HepG2 (cell line): ENCODE results near the gene THAP3. TPM values are rescaled to one million over a fixed set of nuclear protein-coding genes. Genes with fewer than 3 reads are reported as not detected.

Experiments
- ATAC-seq: fragments of 200-7000 bp; cut with Tn5 transposase; 3 replicates; pipeline ENCODE4 v1.9.1; 2020; ENCODE audit warnings: mild to moderate bottlenecking, moderate library complexity
- Bru-seq: library from RNA; stranded (reverse); fragments of 400-500 nt; gene quantifications from one replicate; lab custom pipeline; 2021; lab: Mats Ljungman, UMichigan
- BruChase-seq, 2 experiments: library from RNA; stranded (reverse); fragments of 400-500 nt; gene quantifications; one replicate each; lab custom pipeline; 2021; lab: Mats Ljungman, UMichigan
- BruUV-seq: library from RNA; stranded (reverse); fragments of 400-500 nt; replicated peaks from 2 replicates; lab custom pipeline; 2021; lab: Mats Ljungman, UMichigan
- CTCF ChIA-PET: fragments of 300-600 bp; formaldehyde crosslinking; extraction: SDS; loops from one replicate; lab custom pipeline; 2021; ENCODE audit warnings: low total read pairs, inconsistent platforms, low intra/inter-chr PET ratio; lab: Yijun Ruan, JAX
- POLR2A ChIA-PET: fragments of 350-600 bp; sonication (Branson Sonifier 250); formaldehyde crosslinking; loops from one replicate; lab custom pipeline; 2020; ENCODE audit warnings: antibody characterized with exemption, inconsistent platforms; lab: Yijun Ruan, JAX
- DNase-seq: peaks from one replicate; pipeline ENCODE4 v3.0.0-alpha.2; 2015; ENCODE audit warnings: low spot score
- FAIRE-seq: peaks from 3 replicates; lab custom pipeline; 2011; peaks lifted over from hg19 to GRCh38; lab: Jason Lieb, UNC
- H2AFZ ChIP-seq: one replicate; pipeline ENCODE4 v1.6.1; 2011; ENCODE audit warnings: low read length, inconsistent platforms
- H3K27ac ChIP-seq: fragments of 300-600 bp; 3 replicates; pipeline ENCODE4 v1.8.0; 2011; ENCODE audit warnings: mixed run types, mild to moderate bottlenecking, mixed read lengths, low read length, inconsistent platforms; ENCODE audit not compliant: insufficient read depth; ENCODE audit errors: extremely low read length
- H3K27me3 ChIP-seq, 2 experiments: fragments of 200-600 bp in 1 of 2; 2 replicates in 1 of 2; 3 replicates in 1 of 2; pipeline versions ENCODE4 v1.6.0 to v1.8.0; 2011; ENCODE audit warnings: low read length in 2 of 2, mild to moderate bottlenecking in 2 of 2, moderate library complexity in 2 of 2, inconsistent platforms in 1 of 2; ENCODE audit not compliant: insufficient read depth in 2 of 2, control insufficient read depth in 1 of 2
- H3K36me3 ChIP-seq, 2 experiments: fragments of 200-600 bp in 1 of 2; replicated peaks in 1 of 2; 2 replicates in 1 of 2; 3 replicates in 1 of 2; pipeline versions ENCODE4 v1.5.1 to v1.8.0; 2011; ENCODE audit warnings: low read length in 2 of 2, inconsistent platforms in 1 of 2; ENCODE audit not compliant: insufficient read depth in 2 of 2, control insufficient read depth in 1 of 2
- H3K4me1 ChIP-seq: 2 replicates; pipeline ENCODE4 v1.5.1; 2012; ENCODE audit warnings: low read length, inconsistent platforms; ENCODE audit not compliant: insufficient read depth
- H3K4me2 ChIP-seq: 2 replicates; pipeline ENCODE4 v1.6.0; 2011; ENCODE audit warnings: low read depth, low read length, inconsistent platforms
- H3K4me3 ChIP-seq, 3 experiments: fragments of 200-600 bp in 1 of 3; sonication (generic), shearing (Covaris generic) in 1 of 3; replicated peaks in 1 of 3; 2 replicates each; pipeline ENCODE4 v1.5.1; 2011 to 2016; ENCODE audit warnings: low read length in 3 of 3, inconsistent platforms in 2 of 3, low read depth in 2 of 3, mild to moderate bottlenecking in 2 of 3, control low read depth in 1 of 3, mixed read lengths in 1 of 3; ENCODE audit not compliant: insufficient read depth in 1 of 3
- H3K79me2 ChIP-seq: one replicate; pipeline ENCODE4 v1.6.1; 2011; ENCODE audit warnings: low read length, inconsistent platforms; ENCODE audit not compliant: insufficient read depth
- H3K9ac ChIP-seq: 2 replicates; pipeline ENCODE4 v1.6.0; 2011; ENCODE audit warnings: mild to moderate bottlenecking, low read depth, low read length, inconsistent platforms; ENCODE audit not compliant: insufficient read depth
- H3K9me3 ChIP-seq: 2 replicates; pipeline ENCODE4 v1.5.1; 2012; ENCODE audit warnings: mild to moderate bottlenecking, low read length
- H4K20me1 ChIP-seq: 2 replicates; pipeline ENCODE4 v1.6.0; 2011; ENCODE audit warnings: inconsistent platforms, mild to moderate bottlenecking, low read length, moderate library complexity; ENCODE audit not compliant: insufficient read depth
- ASH2L ChIP-seq: fragments of 300-600, 200-600 bp; sonication (generic); IDR thresholded peaks from 2 replicates; pipeline ENCODE4 v1.7.0; 2017; ENCODE audit warnings: low read depth, mild to moderate bottlenecking, moderate library complexity, mixed read lengths, low read length; ENCODE audit not compliant: insufficient read length
- BRCA1 ChIP-seq: sonication (generic); formaldehyde crosslinking; IDR thresholded peaks from 2 replicates; pipeline ENCODE4 v1.4.0; 2020; ENCODE audit warnings: missing genetic modification reagents
- CREB1 ChIP-seq, 2 experiments: fragments of 450-650 bp in 1 of 2; IDR thresholded peaks; 2 replicates each; pipeline ENCODE4 v1.6.1; 2016 to 2017; ENCODE audit warnings: control low read depth in 1 of 2, mild to moderate bottlenecking in 1 of 2, missing compliant biosample characterization in 1 of 2, missing genetic modification characterization in 1 of 2
- FOSL1 ChIP-seq: sonication (generic); formaldehyde crosslinking; IDR thresholded peaks from 2 replicates; pipeline ENCODE4 v1.9.0; 2021; ENCODE audit warnings: missing genetic modification reagents, borderline replicate concordance
- HCFC1 ChIP-seq: fragments of 150-350 bp; IDR thresholded peaks from 2 replicates; pipeline ENCODE4 v1.6.1; 2014; ENCODE audit warnings: low read depth, low read length
- JUN ChIP-seq: sonication (generic); formaldehyde crosslinking; IDR thresholded peaks from 2 replicates; pipeline ENCODE4 v1.4.0; 2020; ENCODE audit warnings: mild to moderate bottlenecking, missing genetic modification reagents
- MEIS2 ChIP-seq: sonication (generic); formaldehyde crosslinking; IDR thresholded peaks from 2 replicates; pipeline ENCODE4 v1.9.0; 2021; ENCODE audit warnings: mild to moderate bottlenecking, missing genetic modification reagents
- MTA1 ChIP-seq: sonication (generic); formaldehyde crosslinking; IDR thresholded peaks from 2 replicates; pipeline ENCODE4 v1.4.0; 2020; ENCODE audit warnings: missing genetic modification reagents, mild to moderate bottlenecking, borderline replicate concordance
- SAP130 ChIP-seq: IDR thresholded peaks from 2 replicates; pipeline ENCODE4 v1.6.1; 2016; ENCODE audit warnings: low read depth
- ZC3H13 ChIP-seq: sonication (generic); formaldehyde crosslinking; IDR thresholded peaks from 2 replicates; pipeline ENCODE4 v1.8.1; 2023; ENCODE audit warnings: mild to moderate bottlenecking, missing genetic modification reagents, moderate library complexity
- ZNF337 ChIP-seq: sonication (generic); formaldehyde crosslinking; IDR thresholded peaks from 2 replicates; pipeline ENCODE4 v1.5.1; 2020; ENCODE audit warnings: missing genetic modification reagents, low read depth, mild to moderate bottlenecking, borderline replicate concordance
- ZNF563 ChIP-seq: sonication (generic); formaldehyde crosslinking; IDR thresholded peaks from 2 replicates; pipeline ENCODE4 v1.8.0; 2022; ENCODE audit warnings: mild to moderate bottlenecking, moderate library complexity, missing genetic modification reagents
- WGBS: methylation state at CpG from one replicate; pipeline ENCODE4 v1.1.6; 2017; ENCODE audit warnings: low lambda C conversion rate; 5-methylcytosine and 5-hydroxymethylcytosine counted together
- in situ Hi-C: cut with HindIII; loops from 2 replicates; pipeline ENCODE4 v1.10.0; 2017; ENCODE audit warnings: low pct_unique_long_range_greater_than_20kb; ENCODE audit not compliant: extremely low pct_ligation_motif_present
- intact Hi-C: fragments of 100-400 bp; cut with micrococcal nuclease; formaldehyde crosslinking; loops from one replicate; pipeline ENCODE4 v1.10.0; 2022; ENCODE audit not compliant: unreplicated experiment
- long read RNA-seq, 2 experiments: library from RNA in 1 of 2; library from polyadenylated mRNA in 1 of 2; stranded (forward) in 1 of 2; unstranded in 1 of 2; transcript quantifications; one replicate each; pipeline ENCODE4 v2.0.0, GENCODE V29; 2019 to 2022
- polyA minus RNA-seq, 3 experiments: library from RNA; depleted of rRNA, polyadenylated mRNA; stranded (reverse); fragments of >200 nt; gene quantifications; 2 replicates each; pipeline ENCODE4 v1.2.3, GENCODE V29; 2011; ENCODE audit warnings: low replicate concordance in 1 of 3
- polyA plus RNA-seq, 8 experiments: library from polyadenylated mRNA; depleted of rRNA in 3 of 8; stranded (reverse) in 7 of 8; unstranded in 1 of 8; fragments of >200 nt; fragmentation: Illumina TruSeq in 4 of 8; extraction: Trizol in 4 of 8; gene quantifications; 2 replicates each; pipeline versions ENCODE4 v1.2.1 to v1.2.3, GENCODE V29; 2011 to 2016; ENCODE audit warnings: low read depth in 4 of 8, missing spikeins in 1 of 8, mixed read lengths in 1 of 8; ENCODE audit not compliant: insufficient read depth in 1 of 8
- total RNA-seq, 5 experiments: library from RNA; depleted of rRNA; stranded (reverse); fragments of >200 nt; fragmentation: Illumina TruSeq; extraction: Trizol; gene quantifications; 2 replicates each; pipeline ENCODE4 v1.2.3, GENCODE V29; 2016; ENCODE audit warnings: low read depth in 1 of 5
- TF ChIP-seq, protein P1 (sequence below): sonication (generic); formaldehyde crosslinking; IDR thresholded peaks from 2 replicates; pipeline ENCODE4 v1.5.0; 2020; ENCODE audit warnings: missing genetic modification reagents, mild to moderate bottlenecking, borderline replicate concordance
- TF ChIP-seq, protein P2 (sequence below): sonication (generic); formaldehyde crosslinking; IDR thresholded peaks from 2 replicates; pipeline ENCODE4 v1.4.0; 2020; ENCODE audit warnings: missing genetic modification reagents, borderline replicate concordance

The THAP3 gene, protein sequence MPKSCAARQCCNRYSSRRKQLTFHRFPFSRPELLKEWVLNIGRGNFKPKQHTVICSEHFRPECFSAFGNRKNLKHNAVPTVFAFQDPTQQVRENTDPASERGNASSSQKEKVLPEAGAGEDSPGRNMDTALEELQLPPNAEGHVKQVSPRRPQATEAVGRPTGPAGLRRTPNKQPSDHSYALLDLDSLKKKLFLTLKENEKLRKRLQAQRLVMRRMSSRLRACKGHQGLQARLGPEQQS
- total RNA-seq (2016; rRNA removed; fragmentation: Illumina TruSeq; extraction: Trizol) (14.9 and 15.0 TPM in 2 replicates), polyA plus RNA-seq (2011; rRNA removed) (10.3 and 12.1 TPM in 2 replicates), polyA minus RNA-seq (2011; rRNA and poly(A)+ RNA removed; ENCODE audit: low replicate concordance) (17.1 and 18.0 TPM in 2 replicates), Bru-seq, nascent RNA (percentile 56 among the genes with signal in this experiment), BruChase-seq, experiment 1, labeled RNA remaining after a 6-hour chase (percentile 70 among the genes with signal in this experiment), BruChase-seq, experiment 2, labeled RNA remaining after a 2-hour chase (percentile 64 among the genes with signal in this experiment)
- 9.0 and 9.7 TPM in 2 replicates for total RNA-seq (2016; cell fraction: cytosol; rRNA removed; fragmentation: Illumina TruSeq; extraction: Trizol; ENCODE audit: low read depth)
- 15.7 and 15.9 TPM in 2 replicates for total RNA-seq (2016; cell fraction: insoluble cytoplasmic fraction; rRNA removed; fragmentation: Illumina TruSeq; extraction: Trizol)
- 12.2 and 13.1 TPM in 2 replicates for total RNA-seq (2016; cell fraction: membrane; rRNA removed; fragmentation: Illumina TruSeq; extraction: Trizol)
- 12.6 and 13.1 TPM in 2 replicates for total RNA-seq (2016; cell fraction: nucleus; rRNA removed; fragmentation: Illumina TruSeq; extraction: Trizol)
- polyA plus RNA-seq (2011; cell fraction: cytosol; rRNA removed): 7.0 and 10.7 TPM in 2 replicates
- polyA plus RNA-seq (2011; cell fraction: nucleus; rRNA removed): 24.3 and 30.1 TPM in 2 replicates
- polyA plus RNA-seq (2012): 8.1 and 8.4 TPM in 2 replicates
- 4.4 and 4.8 TPM in 2 replicates for polyA plus RNA-seq (2016; cell fraction: cytosol; fragmentation: Illumina TruSeq; extraction: Trizol; ENCODE audit: low read depth)
- polyA plus RNA-seq (2016; cell fraction: insoluble cytoplasmic fraction; fragmentation: Illumina TruSeq; extraction: Trizol; ENCODE audit: low read depth): 11.7 and 12.3 TPM in 2 replicates
- 5.1 and 6.0 TPM in 2 replicates for polyA plus RNA-seq (2016; cell fraction: membrane; fragmentation: Illumina TruSeq; extraction: Trizol; ENCODE audit: low read depth)
- polyA plus RNA-seq (2016; cell fraction: nucleus; fragmentation: Illumina TruSeq; extraction: Trizol; ENCODE audit: insufficient read depth, low read depth): 24.7 and 27.0 TPM in 2 replicates
- 3.2 and 4.4 TPM in 2 replicates for polyA minus RNA-seq (2011; cell fraction: cytosol; rRNA and poly(A)+ RNA removed)
- 8.4 and 9.4 TPM in 2 replicates for polyA minus RNA-seq (2011; cell fraction: nucleus; rRNA and poly(A)+ RNA removed)
- long read RNA-seq, experiment 1, partial matches to known transcripts: 6 of 13 reads
- long read RNA-seq, experiment 1, other reads (novel, unspliced or antisense): 3 of 13 reads
- long read RNA-seq, experiment 2, partial matches to known transcripts: 10 of 22 reads
- long read RNA-seq, experiment 2, other reads (novel, unspliced or antisense): 8 of 22 reads

DNA sequence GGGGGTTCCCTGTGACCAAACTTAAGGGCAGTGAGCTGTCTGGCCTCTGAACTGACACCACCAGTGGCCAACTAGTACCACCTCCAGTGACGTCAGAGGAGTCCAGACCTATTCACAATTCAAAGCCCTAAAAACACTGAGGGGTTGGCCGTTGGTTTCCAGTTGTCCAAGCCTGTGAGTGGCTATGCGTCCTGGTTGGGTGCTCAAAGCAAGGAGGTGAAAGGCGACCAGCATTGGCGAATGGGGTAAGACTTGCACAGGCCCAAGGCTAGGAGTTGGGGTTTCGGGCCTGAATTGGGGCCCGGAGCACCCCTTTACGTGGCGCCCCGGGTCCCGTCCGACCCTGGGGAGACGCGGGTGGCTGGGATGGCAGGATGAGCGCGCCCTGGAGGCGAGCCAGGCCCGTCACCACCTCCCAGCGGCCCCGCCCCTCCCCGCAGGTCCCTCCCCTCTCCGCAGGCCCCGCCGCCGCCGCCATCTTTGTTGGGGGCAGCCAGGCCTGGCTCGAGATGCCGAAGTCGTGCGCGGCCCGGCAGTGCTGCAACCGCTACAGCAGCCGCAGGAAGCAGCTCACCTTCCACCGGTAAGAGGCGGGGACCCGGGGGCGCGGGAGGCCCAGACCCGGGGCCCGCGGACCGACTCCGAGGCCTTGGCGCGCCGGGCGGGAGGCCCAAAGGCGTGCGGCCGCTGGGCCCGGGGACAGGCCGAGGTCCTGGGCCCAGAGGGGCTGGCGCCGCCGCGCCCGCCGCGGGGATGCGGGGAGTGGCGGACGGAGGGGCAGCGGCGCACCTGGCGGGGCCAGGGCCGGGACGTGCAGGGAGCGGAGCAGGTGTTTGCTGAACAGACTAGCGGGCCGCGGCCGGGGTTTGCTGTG lies at the start of gene THAP3:
TSS of gene THAP3 (plus strand) at position 159 of the 874 bp plus-strand sequence. CDS start at position 510, 351 bp downstream.
- Histone ChIP-seq H3K4me2 (peak within 1 kb of the TSS; percentile 93), H3K4me3 (peak within 1 kb of the TSS; percentile 74 to 89 (median 88)), H3K9ac (peak within 1 kb of the TSS; percentile 92), H3K36me3 (peaks cover 22 to 65% of the 10 kb centered on the region in 2 experiments; a peak in 4 of 5 replicates), H2AFZ (no peak within 1 kb of the TSS), H3K4me1 (peaks cover 31% of the 10 kb centered on the region), H4K20me1 (no peaks in the 10 kb centered on the region; the same call in 1 of the 2 replicates), H3K27ac (peak within 1 kb of the TSS; percentile 73), H3K9me3 (no peaks in the 10 kb centered on the region), H3K79me2 (peaks cover 31% of the 10 kb centered on the region), H3K27me3 (no peaks in the 10 kb centered on the region; a peak in 1 of 5 replicates)
- POLR2A ChIA-PET: interaction anchor here (0.7 to 3.1 kb wide), 7 partner anchors 9 to 160 kb away, joined by 3 to 19 read pairs (median 5); partner anchors contain the start of genes CAMTA1, KLHL21, NOL9 and TAS1R1
- CTCF ChIA-PET: interaction anchor here (1.4 kb wide), 1 partner anchor 71 kb away, joined by 3 read pairs; the partner anchor contains the start of gene NOL9
- FAIRE-seq (peak; percentile 70), ATAC-seq (peak; percentile 88), DNase-seq (peak; percentile 73)
- WGBS: 16% methylated on average over 5 of the region's 73 CpGs
- BruUV-seq: no TSS peak
- in situ Hi-C loops (no loop called here), intact Hi-C loops (loop anchor here (5.0 kb wide), 1 partner anchor 43 kb away; no protein-coding TSS in a partner anchor)
- TF ChIP-seq ZC3H13 (CRISPR knock-in tag) (peak; percentile 87), SAP130 (CRISPR knock-in tag) (peak; percentile 70), ASH2L (peak; percentile 67), JUN (CRISPR knock-in tag) (no peak), MTA1 (peak; percentile 53; the same call in 1 of the 2 replicates), CREB1 (IDR thresholded peaks at IDR 0.05) (peak; percentile 97), CREB1 (CRISPR knock-in tag; IDR thresholded peaks at IDR 0.05) (peak; percentile 86), ZNF337 (CRISPR knock-in tag) (no peak), FOSL1 (CRISPR knock-in tag) (no peak), MEIS2 (CRISPR knock-in tag) (0 out of 2 replicates have a peak, but pooled peaks have one; percentile 53), ZNF563 (CRISPR knock-in tag) (peak; percentile 94), HCFC1 (peak; percentile 41; the same call in 1 of the 2 replicates), BRCA1 (CRISPR knock-in tag) (no peak)
- TF ChIP-seq, protein P1, sequence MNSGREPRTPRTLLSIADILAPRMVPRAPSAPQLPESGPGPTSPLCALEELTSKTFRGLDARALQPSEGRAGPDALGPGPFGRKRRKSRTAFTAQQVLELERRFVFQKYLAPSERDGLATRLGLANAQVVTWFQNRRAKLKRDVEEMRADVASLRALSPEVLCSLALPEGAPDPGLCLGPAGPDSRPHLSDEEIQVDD (CRISPR knock-in tag): peak; percentile 22; the same call in 1 of the 2 replicates
- TF ChIP-seq, protein P2, sequence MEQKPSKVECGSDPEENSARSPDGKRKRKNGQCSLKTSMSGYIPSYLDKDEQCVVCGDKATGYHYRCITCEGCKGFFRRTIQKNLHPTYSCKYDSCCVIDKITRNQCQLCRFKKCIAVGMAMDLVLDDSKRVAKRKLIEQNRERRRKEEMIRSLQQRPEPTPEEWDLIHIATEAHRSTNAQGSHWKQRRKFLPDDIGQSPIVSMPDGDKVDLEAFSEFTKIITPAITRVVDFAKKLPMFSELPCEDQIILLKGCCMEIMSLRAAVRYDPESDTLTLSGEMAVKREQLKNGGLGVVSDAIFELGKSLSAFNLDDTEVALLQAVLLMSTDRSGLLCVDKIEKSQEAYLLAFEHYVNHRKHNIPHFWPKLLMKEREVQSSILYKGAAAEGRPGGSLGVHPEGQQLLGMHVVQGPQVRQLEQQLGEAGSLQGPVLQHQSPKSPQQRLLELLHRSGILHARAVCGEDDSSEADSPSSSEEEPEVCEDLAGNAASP (CRISPR knock-in tag): 0 out of 2 replicates have a peak, but pooled peaks have one; percentile 15
